Measurements from ENCODE around the gene CPNE7.

DNA sequence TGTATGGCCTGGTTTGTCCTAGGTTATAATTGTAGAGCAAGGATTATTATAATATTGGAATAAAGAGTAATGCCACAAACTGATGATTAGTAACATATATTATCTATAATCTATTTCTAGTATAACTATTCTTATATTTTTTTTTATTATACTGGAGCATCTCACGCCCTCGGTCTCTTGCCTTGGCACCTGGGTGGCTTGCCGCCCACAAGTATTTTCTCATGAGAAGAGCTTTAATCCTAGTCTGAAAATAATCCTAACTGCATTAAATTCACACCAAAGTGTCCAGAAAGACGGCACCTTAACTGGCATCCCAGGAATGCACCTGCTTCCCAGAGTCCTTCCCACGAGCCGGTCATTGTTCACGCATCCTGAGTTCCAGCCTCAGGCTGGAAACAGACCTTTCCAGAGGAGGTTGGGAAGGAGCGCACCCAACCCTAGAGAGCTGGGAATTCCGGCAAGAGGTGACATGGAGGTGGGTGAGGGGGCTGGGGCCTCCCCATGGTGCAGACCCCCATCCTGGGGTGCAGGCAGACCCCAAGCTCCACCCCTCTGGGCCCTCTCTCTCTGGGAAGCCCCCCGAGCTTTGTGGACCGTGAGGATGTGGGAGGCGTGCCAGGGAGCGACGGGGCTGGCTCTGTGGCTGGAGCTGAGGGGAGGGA is 66.0 kb downstream of the CPNE7 start:
- TF ChIP-seq, protein P1, sequence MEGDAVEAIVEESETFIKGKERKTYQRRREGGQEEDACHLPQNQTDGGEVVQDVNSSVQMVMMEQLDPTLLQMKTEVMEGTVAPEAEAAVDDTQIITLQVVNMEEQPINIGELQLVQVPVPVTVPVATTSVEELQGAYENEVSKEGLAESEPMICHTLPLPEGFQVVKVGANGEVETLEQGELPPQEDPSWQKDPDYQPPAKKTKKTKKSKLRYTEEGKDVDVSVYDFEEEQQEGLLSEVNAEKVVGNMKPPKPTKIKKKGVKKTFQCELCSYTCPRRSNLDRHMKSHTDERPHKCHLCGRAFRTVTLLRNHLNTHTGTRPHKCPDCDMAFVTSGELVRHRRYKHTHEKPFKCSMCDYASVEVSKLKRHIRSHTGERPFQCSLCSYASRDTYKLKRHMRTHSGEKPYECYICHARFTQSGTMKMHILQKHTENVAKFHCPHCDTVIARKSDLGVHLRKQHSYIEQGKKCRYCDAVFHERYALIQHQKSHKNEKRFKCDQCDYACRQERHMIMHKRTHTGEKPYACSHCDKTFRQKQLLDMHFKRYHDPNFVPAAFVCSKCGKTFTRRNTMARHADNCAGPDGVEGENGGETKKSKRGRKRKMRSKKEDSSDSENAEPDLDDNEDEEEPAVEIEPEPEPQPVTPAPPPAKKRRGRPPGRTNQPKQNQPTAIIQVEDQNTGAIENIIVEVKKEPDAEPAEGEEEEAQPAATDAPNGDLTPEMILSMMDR (conservative IDR thresholded peaks at IDR 0.05; ENCODE audit: low read depth, low read length): no peak
- TF ChIP-seq EZH2 (IDR thresholded peaks at IDR 0.05; ENCODE audit: borderline replicate concordance, low read depth, low read length, poor library complexity, severe bottlenecking): no peak
